ENCODE data around the gene POLE.

The POLE gene, protein sequence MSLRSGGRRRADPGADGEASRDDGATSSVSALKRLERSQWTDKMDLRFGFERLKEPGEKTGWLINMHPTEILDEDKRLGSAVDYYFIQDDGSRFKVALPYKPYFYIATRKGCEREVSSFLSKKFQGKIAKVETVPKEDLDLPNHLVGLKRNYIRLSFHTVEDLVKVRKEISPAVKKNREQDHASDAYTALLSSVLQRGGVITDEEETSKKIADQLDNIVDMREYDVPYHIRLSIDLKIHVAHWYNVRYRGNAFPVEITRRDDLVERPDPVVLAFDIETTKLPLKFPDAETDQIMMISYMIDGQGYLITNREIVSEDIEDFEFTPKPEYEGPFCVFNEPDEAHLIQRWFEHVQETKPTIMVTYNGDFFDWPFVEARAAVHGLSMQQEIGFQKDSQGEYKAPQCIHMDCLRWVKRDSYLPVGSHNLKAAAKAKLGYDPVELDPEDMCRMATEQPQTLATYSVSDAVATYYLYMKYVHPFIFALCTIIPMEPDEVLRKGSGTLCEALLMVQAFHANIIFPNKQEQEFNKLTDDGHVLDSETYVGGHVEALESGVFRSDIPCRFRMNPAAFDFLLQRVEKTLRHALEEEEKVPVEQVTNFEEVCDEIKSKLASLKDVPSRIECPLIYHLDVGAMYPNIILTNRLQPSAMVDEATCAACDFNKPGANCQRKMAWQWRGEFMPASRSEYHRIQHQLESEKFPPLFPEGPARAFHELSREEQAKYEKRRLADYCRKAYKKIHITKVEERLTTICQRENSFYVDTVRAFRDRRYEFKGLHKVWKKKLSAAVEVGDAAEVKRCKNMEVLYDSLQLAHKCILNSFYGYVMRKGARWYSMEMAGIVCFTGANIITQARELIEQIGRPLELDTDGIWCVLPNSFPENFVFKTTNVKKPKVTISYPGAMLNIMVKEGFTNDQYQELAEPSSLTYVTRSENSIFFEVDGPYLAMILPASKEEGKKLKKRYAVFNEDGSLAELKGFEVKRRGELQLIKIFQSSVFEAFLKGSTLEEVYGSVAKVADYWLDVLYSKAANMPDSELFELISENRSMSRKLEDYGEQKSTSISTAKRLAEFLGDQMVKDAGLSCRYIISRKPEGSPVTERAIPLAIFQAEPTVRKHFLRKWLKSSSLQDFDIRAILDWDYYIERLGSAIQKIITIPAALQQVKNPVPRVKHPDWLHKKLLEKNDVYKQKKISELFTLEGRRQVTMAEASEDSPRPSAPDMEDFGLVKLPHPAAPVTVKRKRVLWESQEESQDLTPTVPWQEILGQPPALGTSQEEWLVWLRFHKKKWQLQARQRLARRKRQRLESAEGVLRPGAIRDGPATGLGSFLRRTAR (N-terminal part only)

DNA sequence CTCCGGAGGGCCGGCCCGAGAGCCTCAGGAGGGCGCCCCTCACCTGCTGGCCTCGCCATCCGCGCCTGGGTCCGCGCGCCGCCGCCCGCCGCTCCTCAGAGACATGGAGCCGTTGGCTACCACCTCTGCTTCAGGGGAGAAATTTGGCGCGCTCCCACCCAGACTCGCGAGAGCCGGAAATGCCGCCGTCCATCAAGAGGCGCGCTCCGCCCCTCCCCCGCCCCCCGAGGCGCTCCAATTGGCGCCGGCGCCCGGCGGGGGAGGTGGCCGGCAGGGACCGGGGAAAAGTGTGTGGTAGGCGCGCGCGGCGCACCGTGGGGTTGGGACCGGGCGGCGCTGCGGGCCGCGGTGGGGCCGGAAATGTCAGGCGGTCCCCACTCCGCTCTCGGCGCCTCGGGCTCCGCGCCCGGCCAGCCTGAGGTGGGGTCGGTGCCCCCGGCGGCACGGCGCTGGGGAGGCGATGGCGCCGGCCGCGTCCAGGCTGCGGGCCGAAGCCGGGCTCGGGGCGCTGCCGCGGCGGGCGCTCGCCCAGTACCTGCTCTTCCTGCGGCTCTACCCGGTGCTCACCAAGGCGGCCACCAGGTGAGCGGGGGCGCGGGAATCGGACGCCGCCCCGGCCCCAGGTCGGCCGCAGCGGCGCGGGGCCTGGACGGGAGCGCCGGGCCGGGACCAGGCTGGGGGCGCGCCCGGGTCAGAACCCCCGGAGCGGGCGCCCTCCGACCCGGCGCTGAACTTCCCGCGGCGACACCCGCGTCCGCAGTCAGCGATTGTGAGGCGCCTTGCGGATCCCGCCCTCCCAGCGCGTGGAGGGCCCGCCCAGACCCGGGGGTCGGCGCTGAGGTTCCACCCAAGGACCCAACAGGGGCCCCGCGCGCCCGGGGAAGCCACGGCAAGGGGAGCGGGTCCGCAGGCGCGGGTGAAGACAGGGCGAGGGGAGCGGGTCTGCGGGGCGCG is at the start of gene POLE, which contains the start of gene PXMP2:
POLE (minus strand) TSS at position 132 of the 954 bp plus-strand sequence; CDS start at position 105, 27 bp downstream.
PXMP2 (plus strand) TSS at position 377 of the 954 bp plus-strand sequence; CDS start at position 461, 84 bp downstream.
- peak; percentile 89 to 94 for DNase-seq (ENCODE audit: low read depth in 2 of 2)

DNA sequence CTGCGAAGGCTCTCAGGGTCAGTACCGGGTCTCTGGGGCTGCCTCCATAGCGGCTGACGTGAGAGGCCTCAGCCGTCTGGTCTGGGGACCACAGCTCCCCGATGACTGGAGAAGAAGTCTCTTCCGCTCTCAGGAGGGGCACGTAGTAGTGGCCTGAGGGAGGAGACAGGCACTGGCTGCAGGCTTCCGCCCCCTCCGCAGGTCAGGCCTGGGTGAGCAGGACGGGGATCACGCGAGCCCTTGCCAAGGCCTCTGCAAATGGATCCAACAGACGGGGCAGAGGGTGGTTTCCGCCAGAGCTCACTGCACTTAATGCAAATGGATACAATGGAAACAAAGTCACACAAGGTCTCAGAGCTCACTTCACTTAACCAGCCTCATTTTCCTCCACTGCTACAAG is 49.8 kb upstream of the POLE start:
- no peak for DNase-seq (ENCODE audit: low read depth in 2 of 2)

DNA sequence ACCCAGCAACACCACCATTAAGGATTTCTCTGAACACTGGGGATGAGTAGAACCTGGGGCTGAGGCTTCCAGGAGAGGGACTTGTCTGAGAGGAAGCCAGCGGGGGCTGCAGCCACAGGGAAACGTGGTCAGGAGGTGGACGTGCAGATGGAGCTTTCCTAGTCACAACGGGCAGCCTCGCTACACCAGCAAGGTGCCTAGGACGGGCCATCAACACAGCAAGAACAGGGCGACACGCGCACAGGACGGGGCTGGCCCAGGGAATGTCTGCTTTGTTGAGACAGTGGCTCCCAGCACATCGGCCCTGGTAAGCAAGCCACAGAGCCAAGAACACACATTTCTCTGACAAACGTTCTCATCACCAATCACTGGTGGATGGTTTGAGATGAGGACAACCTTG is 49.2 kb upstream of the POLE start:
- no peak for DNase-seq (ENCODE audit: low read depth in 2 of 2)

DNA sequence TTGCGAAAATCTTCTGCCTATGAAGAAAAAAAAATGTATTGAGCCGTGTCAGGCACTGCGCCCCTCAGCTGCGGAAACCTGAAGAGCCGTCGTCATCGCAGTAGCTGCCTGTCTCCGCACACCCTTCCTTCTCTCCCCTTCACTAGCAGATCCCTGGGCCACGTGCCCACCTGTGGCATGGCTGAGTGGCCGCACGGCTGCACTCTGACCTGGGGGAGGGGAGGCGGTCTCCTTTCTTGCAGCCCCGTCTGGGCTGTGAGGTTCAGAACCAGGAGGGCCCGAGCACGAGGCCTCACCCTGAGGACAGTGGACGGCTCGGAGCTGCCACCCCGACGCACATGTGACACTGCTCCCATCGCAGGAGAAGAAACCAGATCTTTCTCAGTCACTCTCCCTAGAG is 48.4 kb upstream of the POLE start:
- DNase-seq (ENCODE audit: low read depth in 2 of 2), result no peak

DNA sequence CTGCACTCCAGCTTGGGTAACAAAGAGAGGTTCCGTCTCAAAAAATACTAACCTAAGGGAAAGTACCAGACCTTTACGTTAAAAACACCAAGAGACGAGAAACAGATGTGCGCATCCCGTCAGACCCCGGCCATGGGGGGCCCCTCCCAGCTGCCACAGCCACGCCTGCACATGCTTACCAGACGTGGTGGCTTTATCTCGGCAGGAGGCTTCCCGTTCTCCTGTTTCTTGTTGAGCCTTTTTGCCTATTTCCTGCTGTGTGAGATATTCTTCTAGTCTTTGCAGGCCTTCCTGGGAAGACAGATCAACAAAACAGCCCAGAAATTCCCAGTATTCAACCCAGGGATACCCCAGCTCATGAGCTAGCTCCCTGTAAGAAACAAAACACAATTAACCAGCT is 47.1 kb upstream of the POLE start:
- DNase-seq (ENCODE audit: low read depth in 2 of 2), result no peak

DNA sequence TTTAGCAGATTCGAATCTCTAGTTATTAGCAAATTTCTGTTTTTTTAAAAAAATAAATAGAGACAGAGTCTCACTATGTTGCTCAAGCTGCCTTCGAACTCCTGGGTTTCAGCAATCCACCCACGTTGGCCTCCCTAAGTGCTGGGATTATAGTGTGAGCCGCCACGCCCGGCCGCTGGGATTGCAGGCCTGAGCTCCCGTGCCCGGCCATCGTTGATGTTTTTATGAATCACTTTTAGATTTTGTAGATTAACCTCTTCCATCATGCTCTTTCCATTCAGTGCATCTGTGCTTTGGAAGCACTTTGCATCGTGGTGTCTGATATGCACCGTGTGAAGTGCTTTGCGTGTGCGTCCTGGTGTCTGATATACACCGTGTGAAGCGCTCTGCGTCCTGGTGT is 44.4 kb upstream of the POLE start:
- no peak for DNase-seq (ENCODE audit: low read depth in 2 of 2)

DNA sequence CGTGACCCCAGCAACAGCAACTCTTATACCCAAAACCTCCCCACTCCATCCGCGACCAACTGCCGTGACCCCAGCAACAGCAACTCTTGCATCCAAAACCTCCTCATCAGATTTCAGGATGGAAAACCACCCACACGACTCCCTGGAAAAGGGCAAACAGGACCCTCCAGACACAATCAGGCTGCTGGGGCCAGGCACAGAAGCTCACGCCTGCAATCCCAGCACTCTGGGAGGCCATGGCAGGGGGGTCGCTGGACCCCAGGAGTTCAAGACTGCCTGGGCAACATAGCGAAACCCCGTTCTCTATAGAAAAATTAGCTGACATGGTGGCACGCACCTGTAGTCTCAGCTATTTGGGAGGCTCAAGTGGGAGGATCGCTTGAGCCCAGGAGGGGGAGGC is 43.2 kb upstream of the POLE start:
- DNase-seq (ENCODE audit: low read depth in 2 of 2), result no peak

DNA sequence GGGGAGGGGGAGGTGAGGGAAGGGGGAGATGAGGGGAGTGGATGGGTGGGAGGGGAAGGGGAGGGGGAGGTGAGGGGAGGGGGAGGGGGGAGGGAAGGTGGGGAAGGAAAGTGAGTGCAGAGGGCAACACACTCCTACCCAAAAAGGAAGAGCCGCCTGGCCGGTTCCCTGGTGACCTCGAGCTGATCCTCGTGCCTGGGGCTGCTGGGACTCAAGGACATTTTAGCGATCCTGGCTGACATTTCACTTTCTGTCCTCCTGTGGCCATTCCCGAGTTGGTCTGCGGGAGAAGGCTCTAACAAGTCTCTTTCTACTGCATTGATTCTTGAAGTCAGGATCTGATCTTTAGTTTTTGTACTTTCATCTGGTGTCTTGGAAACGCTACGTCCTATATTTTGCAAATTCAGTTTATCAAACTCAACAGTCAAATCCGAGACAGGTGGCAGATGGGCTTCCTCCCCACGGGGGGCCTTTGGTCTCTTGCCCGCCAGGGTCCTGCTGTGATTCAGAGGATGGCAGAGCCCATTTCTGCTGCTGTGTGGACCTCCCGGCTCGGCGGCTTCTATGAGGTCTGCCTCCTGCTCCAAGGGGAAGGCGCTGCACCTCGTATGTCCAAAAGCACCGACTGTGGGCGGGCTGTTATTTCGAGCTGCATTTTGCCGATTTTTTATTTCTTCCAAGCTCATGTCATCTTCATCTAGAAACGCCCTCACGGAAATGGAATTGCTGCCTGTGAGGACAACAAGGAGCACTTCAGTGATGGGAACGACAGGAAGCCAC is 42.6 kb upstream of the POLE start:
- DNase-seq (ENCODE audit: low read depth in 2 of 2), result no peak

DNA sequence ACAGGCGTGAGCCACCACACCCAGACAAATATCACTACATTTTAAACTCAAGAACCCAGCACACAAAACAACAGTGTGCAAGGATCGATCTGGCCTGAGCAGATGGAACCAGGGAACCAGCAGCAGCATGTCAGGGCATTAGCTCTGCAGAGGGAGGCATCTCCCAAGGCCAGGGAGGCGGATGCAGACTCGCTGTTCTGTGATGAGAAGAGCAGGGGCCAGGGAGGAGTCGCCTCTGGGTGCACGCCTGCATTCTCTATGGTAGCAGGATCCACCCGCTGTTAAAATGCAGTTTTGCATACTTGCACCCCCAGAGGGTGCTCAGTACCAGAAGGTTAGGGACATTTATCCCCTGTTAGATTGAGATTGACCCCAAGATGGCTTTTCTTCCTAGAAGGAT is 41.4 kb upstream of the POLE start:
- DNase-seq (ENCODE audit: low read depth in 2 of 2), result no peak

DNA sequence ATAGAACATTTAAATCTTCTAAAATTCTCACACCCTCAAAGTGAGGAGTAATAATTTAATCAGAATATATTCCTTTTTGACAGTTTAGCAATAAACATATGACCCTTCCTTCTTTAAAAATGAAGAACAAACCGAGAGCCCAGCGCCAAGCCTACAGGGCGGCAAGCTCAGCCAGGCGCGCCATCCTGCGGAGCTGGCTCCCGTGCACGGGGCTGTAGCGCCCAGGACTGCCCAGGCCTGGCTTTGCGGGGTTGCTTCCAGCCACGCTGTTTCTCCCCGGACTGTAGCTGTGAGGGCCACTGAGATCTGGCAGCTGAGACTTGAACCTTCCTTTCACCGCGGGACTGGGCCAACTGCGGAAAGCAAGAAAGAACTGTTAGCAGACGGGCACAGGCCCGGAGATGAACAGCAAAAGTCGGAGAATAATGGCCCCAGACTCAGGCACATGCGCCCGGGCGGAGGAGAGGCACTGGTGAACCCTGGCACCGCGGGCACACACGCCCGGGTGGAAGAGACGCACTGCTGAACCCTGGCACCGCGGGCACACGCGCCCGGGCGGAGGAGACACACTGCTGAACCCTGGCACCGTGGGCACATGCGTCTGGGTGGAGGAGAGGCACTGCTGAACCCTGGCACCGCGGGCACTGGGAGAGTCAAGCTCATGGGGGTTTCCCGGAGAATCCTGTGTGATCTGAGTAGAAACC is 40.1 kb upstream of the POLE start:
- no peak for DNase-seq (ENCODE audit: low read depth in 2 of 2)

DNA sequence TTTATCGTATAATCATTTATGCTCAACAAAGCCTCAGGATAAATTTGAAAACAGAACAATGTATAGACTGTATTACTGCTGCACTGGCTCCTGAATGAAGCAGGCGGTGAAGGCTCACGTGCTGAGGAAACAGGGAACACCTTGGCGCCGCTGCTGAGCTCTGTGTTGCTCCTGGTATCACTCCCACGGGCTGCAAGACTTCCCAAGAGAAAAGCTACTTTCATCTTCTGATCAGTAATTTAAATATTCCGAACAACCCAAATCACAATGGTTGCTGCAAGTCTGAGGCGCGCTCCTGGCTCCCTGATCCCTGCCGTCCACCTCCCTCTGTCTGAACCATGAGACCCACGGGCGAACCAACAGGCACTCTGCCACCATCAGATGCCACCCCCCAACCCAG is 39.2 kb upstream of the POLE start:
- no peak for DNase-seq (ENCODE audit: low read depth in 2 of 2)

DNA sequence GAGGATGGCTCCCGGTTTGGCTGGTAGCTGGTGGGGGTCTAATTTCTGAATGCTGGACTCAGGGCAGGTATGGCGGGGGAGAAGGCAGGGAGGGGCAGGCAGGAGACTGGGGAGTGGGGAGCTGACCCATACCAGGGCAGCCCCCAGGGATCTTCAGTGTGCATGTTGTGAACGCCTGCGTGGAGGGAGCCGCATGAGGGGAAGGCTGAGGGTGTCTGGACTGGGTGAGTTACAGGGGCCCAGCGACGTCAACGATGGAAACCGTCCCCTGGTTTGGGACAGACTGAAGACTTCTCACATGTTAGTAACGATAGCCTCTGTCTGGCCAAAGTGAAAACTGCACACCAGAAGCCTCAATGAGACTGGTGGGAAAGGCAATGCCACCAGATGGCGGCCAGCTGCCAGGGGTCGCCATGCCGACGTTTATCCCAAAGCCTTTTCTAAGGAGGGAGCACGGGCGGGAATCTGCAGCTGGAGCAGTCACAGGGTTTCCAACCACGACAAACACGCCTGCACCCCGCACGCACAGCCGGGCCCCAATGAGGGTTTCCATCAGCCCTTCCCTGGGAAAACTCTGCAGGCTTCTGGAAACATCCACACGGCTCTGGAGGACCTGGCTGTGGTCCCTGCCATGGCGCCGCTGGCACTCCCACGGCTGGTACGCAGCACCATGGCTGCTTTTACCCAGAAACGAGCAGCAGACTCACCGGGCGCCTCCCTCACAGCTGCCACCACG is 37.5 kb upstream of the POLE start:
- DNase-seq (ENCODE audit: low read depth in 2 of 2), result no peak

DNA sequence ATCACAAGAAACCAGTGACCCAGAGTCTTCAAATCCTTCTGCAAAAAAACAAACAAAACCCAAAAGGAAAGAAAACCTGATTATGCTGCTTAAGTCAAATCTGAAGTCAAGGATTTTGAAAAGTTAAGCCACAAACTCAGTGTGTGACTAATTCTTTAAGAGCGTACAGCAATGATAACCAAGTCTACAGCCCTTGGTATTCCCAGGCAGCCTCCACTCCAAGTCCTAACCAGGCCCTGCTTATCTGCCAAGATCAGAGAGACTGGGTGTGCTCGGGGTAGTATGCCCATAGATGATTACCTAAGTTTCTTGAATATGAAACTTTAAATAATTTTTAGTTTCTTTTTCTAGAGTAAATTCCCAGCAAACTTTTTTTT is 36.6 kb upstream of the POLE start:
- no peak for DNase-seq (ENCODE audit: low read depth in 2 of 2)

DNA sequence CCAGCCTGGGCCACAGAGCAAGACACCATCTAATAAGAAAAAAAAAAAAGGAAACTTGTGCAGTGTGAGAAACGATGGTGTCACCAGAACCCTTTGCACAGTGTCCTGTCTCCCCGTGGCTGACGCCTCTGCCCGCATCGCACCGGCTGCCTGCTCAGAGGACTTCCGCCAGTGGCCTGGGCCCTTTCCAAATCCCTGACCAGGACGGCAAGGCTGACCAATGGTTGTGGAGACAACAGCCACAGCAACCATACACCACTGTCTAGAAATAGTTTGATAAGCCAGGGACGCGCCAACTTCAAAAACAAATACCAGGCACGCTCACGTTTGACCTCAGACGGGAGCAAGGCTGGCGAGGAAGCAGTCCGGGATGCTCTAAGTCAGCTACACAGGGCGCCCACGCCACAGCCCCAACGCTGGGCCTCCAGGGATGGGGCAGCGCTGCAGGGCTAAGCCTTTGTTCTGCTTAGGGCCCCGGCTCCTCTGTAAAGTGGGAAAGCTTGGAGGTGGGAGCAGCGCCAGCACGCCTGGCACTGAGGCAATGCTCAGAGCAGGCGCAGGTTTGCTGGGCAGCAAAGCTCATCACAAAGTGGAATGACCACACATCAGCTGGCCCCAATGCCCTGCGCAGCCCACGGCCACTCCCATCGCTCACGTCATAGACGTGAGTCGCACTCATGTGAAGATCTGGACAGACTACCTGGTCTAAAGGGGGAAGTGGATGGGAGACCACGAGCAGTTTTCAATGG is 36.0 kb upstream of the POLE start:
- no peak for DNase-seq (ENCODE audit: low read depth in 2 of 2)

DNA sequence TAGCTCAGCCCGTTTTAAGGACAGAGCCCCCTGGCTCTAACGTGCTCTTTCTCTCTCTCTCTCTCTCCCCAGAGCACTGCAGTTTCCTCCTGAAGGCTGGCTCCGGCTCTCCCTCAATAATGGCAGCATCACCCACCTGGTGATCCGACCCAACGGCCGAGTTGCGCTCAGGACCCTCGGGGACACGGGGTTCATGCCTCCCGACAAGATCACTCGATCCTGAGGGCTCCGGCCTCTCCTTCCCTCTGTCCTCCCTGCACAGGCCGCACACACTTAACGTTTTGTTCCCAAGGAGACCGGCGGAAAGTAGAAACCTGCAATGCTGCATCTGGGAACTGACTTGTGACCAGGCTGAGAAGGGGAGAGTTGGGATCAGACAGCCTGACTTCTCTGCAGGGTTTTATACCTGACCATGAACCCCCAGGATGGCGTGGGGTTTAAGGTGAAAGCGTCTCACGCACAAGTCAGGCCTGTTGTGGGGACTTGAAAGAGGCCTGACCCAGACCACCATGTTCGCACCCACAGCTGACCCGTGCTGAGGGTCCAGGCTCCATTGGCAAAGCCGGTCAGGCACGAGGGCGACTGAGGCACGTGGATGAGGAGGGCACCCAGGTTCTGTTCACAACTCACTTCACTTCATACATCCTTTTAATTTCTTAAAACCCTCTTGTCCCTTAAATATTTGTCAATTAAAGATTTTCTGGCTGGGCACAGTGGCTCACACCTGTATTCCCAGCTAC is 33.6 kb upstream of the POLE start:
- no peak for DNase-seq (ENCODE audit: low read depth in 2 of 2)

DNA sequence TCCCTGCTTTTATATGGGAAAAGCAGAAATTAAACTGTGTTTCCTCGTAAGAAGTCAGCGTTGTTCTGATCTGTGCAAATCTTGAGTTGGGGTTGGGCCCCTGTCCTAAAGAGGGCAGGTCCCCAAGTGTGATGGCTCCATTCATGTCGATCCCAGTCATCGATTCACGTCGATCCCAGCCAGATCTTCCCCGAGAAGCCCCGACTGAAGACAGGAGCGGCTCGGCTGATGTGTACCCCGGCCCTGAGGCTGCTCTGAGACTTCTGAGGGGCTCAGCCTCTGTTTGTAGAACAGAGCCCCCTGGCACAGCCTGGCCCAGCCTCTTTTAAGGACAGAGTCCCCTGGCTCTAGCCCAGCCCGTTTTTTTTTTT is 32.8 kb upstream of the POLE start:
- no peak for DNase-seq (ENCODE audit: low read depth in 2 of 2)

Measured in stimulated activated CD4-positive, alpha-beta T cell treated with anti-CD3 and anti-CD28 coated beads, Interleukin-15, amount 100 ng/mL, for 48 hours (primary cell).